ENCODE measurements around the gene TEX26. TPM values are rescaled to one million over a fixed set of nuclear protein-coding genes. Genes with fewer than 3 reads are reported as not detected.

TEX26 gene
- total and polyA plus RNA-seq, 4 experiments from 2014 or later = not detected

DNA sequence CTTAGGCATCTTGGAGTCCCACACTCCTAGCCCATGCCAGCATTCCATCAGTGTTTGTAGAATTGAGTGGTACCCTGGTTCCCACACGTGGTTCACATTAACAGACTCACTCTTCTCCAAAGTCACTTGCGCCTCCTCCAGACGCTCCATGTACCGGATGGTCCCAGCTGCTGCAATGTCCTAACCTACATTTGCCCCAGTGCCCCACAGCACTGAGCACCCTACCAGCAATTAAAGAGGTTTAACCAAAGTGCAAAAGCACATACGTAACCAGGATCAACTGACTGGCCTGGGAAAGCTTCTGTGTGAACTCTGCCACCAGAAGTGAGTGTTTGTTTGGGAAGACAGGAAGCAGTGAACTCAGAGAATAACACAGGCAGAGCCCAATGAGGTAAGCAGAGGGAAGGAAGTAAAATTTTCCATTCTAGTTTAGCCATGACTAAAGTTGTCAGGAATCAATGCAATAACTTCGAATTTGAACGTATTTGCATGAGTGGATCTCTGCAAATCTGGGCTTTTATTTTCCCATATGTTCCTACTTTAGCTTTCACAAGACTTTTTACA, 33.7 kb upstream of the TEX26 start:
- Histone ChIP-seq H3K36me3 (ENCODE audit: insufficient read depth, low read length) (no peaks in the 10 kb centered on the region), H3K27me3 (ENCODE audit: insufficient read depth, low read length) (no peaks in the 10 kb centered on the region), H3K4me1 (ENCODE audit: insufficient read depth, low read length) (no peaks in the 10 kb centered on the region), H3K27ac (ENCODE audit: low read depth, low read length) (no peak overlapping the region), H3K9me3 (ENCODE audit: control insufficient read depth in 1 of 2, low read length in 2 of 2) (no peaks in the 10 kb centered on the region), H3K4me3 (ENCODE audit: low read length in 2 of 2) (no peak overlapping the region)
- Mint-ChIP-seq H3K9me3 (peaks cover 0 to 3% (median 0%) of the 10 kb centered on the region in 8 donors), H3K4me3 (no peak overlapping the region), H3K27ac (no peak overlapping the region), H3K36me3 (no peaks in the 10 kb centered on the region), H3K4me1 (peaks cover 0 to 13% (median 3%) of the 10 kb centered on the region in 4 donors), H3K27me3 (peaks cover 20 to 46% of the 10 kb centered on the region in 2 donors)
- DNase-seq = no peak
- ChIA-PET CTCF (ENCODE audit: partially characterized antibody) (no interaction called here), POLR2A (ENCODE audit: partially characterized antibody) (no interaction called here)
- intact Hi-C loops (cut with micrococcal nuclease) = no loop called here

GRCh38 chr13:30900436-30900835, 32.0 kb upstream of the TEX26 start:
- Mint-ChIP-seq H3K4me1 (peaks cover 3 to 14% (median 3%) of the 10 kb centered on the region in 4 donors), H3K27ac (peak overlapping the region in 1 of 7 donors; percentile 78), H3K9me3 (peaks cover 0 to 4% (median 0%) of the 10 kb centered on the region in 8 donors), H3K27me3 (peaks cover 34 to 62% of the 10 kb centered on the region in 2 donors), H3K4me3 (no peak overlapping the region), H3K36me3 (no peaks in the 10 kb centered on the region)
- DNase-seq = no peak
- POLR2A ChIA-PET (ENCODE audit: partially characterized antibody) = no interaction called here
- Histone ChIP-seq H3K9me3 (ENCODE audit: control insufficient read depth in 1 of 2, low read length in 2 of 2) (no peaks in the 10 kb centered on the region), H3K4me1 (ENCODE audit: insufficient read depth, low read length) (no peaks in the 10 kb centered on the region), H3K27me3 (ENCODE audit: insufficient read depth, low read length) (no peaks in the 10 kb centered on the region), H3K27ac (ENCODE audit: low read depth, low read length) (no peak overlapping the region), H3K4me3 (ENCODE audit: low read length in 2 of 2) (no peak overlapping the region), H3K36me3 (ENCODE audit: insufficient read depth, low read length) (no peaks in the 10 kb centered on the region)
- intact Hi-C loops (cut with micrococcal nuclease) = no loop called here
- CTCF ChIA-PET (ENCODE audit: partially characterized antibody) = interaction anchor here (1.2 kb wide), 1 partner anchor 10 kb away, joined by 3 read pairs; no protein-coding TSS in a partner anchor

- H3K4me1 ChIP-seq (ENCODE audit: insufficient read depth, low read length) = no peaks in the 10 kb centered on the region
- Mint-ChIP-seq H3K27ac (peak overlapping the region in 1 of 7 donors; percentile 22), H3K4me1 (peaks cover 5 to 17% (median 6%) of the 10 kb centered on the region in 4 donors), H3K9me3 (peaks cover 0 to 5% (median 0%) of the 10 kb centered on the region in 8 donors), H3K27me3 (peaks cover 38 to 65% of the 10 kb centered on the region in 2 donors), H3K36me3 (no peaks in the 10 kb centered on the region), H3K4me3 (no peak overlapping the region)
- no peaks in the 10 kb centered on the region for H3K27me3 ChIP-seq (ENCODE audit: insufficient read depth, low read length)
- ChIA-PET CTCF (ENCODE audit: partially characterized antibody) (interaction anchor here (1.2 kb wide), 1 partner anchor 9 kb away, joined by 3 read pairs; no protein-coding TSS in a partner anchor), POLR2A (ENCODE audit: partially characterized antibody) (no interaction called here)
- H3K9me3 ChIP-seq (ENCODE audit: control insufficient read depth in 1 of 2, low read length in 2 of 2) = no peaks in the 10 kb centered on the region
- no peak for DNase-seq
- H3K4me3 ChIP-seq (ENCODE audit: low read length in 2 of 2) = no peak overlapping the region
- no peak overlapping the region for H3K27ac ChIP-seq (ENCODE audit: low read depth, low read length)
- intact Hi-C loops (cut with micrococcal nuclease) = no loop called here
- no peaks in the 10 kb centered on the region for H3K36me3 ChIP-seq (ENCODE audit: insufficient read depth, low read length)
Measured at GRCh38 chr13:30900952-30901749, 31.3 kb upstream of the TEX26 start.

DNA sequence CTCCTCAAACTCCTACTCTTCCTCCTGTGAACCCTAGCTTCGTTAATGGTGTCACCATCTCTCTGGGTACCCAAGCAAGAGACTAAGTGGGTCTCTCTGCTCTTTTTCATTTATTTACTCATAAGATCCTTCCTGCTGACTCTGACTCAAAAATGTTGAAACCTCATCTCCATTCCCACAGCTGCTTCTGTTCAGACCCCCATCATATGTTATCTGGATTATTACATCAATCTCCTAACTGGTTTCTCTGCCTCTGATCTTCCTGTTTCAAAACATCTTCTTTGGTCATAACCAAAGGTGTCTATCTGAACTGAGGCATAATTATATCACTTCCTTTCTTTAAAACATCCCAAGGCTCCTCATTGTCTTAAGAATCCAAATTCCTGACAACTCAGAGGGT, 28.4 kb upstream of the TEX26 start:
- Mint-ChIP-seq H3K9me3 (peaks cover 0 to 5% (median 0%) of the 10 kb centered on the region in 8 donors), H3K27me3 (peaks cover 52 to 63% of the 10 kb centered on the region in 2 donors), H3K4me1 (peaks cover 7 to 24% (median 14%) of the 10 kb centered on the region in 4 donors), H3K4me3 (no peak overlapping the region), H3K27ac (no peak overlapping the region), H3K36me3 (no peaks in the 10 kb centered on the region)
- no peak overlapping the region for H3K27ac ChIP-seq (ENCODE audit: low read depth, low read length)
- peaks cover 9% of the 10 kb centered on the region for H3K27me3 ChIP-seq (ENCODE audit: insufficient read depth, low read length)
- H3K4me1 ChIP-seq (ENCODE audit: insufficient read depth, low read length) = peaks cover 6% of the 10 kb centered on the region
- H3K9me3 ChIP-seq (ENCODE audit: control insufficient read depth in 1 of 2, low read length in 2 of 2) = no peaks in the 10 kb centered on the region
- no peaks in the 10 kb centered on the region for H3K36me3 ChIP-seq (ENCODE audit: insufficient read depth, low read length)
- ChIA-PET CTCF (ENCODE audit: partially characterized antibody) (no interaction called here), POLR2A (ENCODE audit: partially characterized antibody) (no interaction called here)
- intact Hi-C loops (cut with micrococcal nuclease) = no loop called here
- DNase-seq = no peak
- no peak overlapping the region for H3K4me3 ChIP-seq (ENCODE audit: low read length in 2 of 2)

DNA sequence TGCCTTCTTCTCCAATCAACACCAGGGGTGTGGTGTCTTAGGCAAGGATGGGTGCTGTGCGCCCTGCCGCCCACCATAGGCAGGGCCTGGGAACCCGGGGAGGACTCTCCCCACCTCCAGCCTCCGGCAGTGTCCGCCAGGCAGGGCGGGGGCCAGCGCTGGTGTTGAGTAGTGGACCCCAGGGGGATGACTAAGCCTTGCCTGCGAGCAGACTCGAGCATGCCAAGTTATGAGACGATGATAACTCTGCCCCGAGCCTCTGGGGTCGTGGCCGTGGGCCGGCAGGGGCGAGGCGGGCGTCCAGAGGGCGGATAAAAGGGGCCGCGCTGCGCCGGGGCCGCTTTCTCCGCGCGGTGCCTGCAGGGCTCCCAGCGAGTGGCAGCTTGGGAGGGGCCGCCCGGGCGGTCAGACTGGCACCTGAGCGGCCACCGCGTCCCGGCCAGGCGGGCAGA, 26.5 kb upstream of the TEX26 start, which contains the start of gene MEDAG:
MEDAG (plus strand) TSS at position 340 of the 452 bp plus-strand sequence. CDS start 245 bp downstream, outside the sequence.
- no peaks in the 10 kb centered on the region for H3K36me3 ChIP-seq (ENCODE audit: insufficient read depth, low read length)
- H3K4me3 ChIP-seq (ENCODE audit: low read length in 2 of 2) = no peak within 1 kb of the TSS
- H3K4me1 ChIP-seq (ENCODE audit: insufficient read depth, low read length) = peaks cover 6% of the 10 kb centered on the region
- no peak within 1 kb of the TSS for H3K27ac Mint-ChIP-seq
- no peak for DNase-seq
- H3K27me3 Mint-ChIP-seq = peaks cover 52 to 53% of the 10 kb centered on the region in 2 donors
- no peaks in the 10 kb centered on the region for H3K9me3 ChIP-seq (ENCODE audit: control insufficient read depth in 1 of 2, low read length in 2 of 2)
- peaks cover 4 to 17% (median 13%) of the 10 kb centered on the region in 4 donors for H3K4me1 Mint-ChIP-seq
- H3K4me3 Mint-ChIP-seq = peak within 1 kb of the TSS in 4 of 8 donors; percentile 9 to 22 (median 16)
- ChIA-PET CTCF (ENCODE audit: partially characterized antibody) (no interaction called here), POLR2A (ENCODE audit: partially characterized antibody) (no interaction called here)
- intact Hi-C loops (cut with micrococcal nuclease) = no loop called here
- H3K36me3 Mint-ChIP-seq = no peaks in the 10 kb centered on the region
- no peak within 1 kb of the TSS for H3K27ac ChIP-seq (ENCODE audit: low read depth, low read length)
- peaks cover 9% of the 10 kb centered on the region for H3K27me3 ChIP-seq (ENCODE audit: insufficient read depth, low read length)
- peaks cover 0 to 5% (median 0%) of the 10 kb centered on the region in 8 donors for H3K9me3 Mint-ChIP-seq

DNA sequence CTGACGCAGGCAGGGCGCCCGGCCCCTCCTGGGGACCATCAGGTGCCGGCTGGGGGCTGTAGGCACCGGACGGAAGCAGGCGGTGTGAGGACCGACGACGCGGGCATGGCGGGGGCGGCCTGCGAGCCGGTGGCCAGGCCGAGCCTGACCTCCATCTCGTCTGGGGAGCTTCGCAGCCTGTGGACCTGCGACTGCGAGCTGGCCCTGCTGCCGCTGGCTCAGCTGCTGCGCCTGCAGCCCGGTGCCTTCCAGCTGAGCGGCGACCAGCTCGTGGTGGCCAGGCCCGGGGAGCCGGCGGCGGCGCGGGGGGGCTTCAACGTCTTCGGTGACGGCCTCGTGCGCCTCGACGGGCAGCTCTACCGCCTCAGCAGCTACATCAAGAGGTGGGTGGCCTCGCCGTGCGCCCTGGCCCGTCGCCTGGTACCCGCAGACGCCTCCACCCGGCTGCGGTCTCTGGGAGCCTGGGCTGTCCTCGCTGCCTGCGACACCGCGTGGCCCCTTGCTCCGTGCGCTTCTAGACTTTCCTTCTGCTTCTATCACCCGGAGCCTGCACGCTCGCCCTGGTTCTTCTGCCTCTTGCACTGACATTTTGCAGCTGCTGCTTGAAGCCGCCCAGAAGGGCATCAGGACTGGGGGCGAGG, 25.9 kb upstream of the TEX26 start:
- no peaks in the 10 kb centered on the region for H3K36me3 ChIP-seq (ENCODE audit: insufficient read depth, low read length)
- H3K4me3 ChIP-seq (ENCODE audit: low read length in 2 of 2) = no peak overlapping the region
- peaks cover 6% of the 10 kb centered on the region for H3K4me1 ChIP-seq (ENCODE audit: insufficient read depth, low read length)
- H3K9me3 ChIP-seq (ENCODE audit: control insufficient read depth in 1 of 2, low read length in 2 of 2) = no peaks in the 10 kb centered on the region
- intact Hi-C loops (cut with micrococcal nuclease) = no loop called here
- Mint-ChIP-seq H3K4me1 (peaks cover 4 to 17% (median 12%) of the 10 kb centered on the region in 4 donors), H3K27me3 (peaks cover 50 to 51% of the 10 kb centered on the region in 2 donors), H3K36me3 (no peaks in the 10 kb centered on the region), H3K27ac (no peak overlapping the region), H3K4me3 (peak overlapping the region in 1 of 8 donors; percentile 7), H3K9me3 (peaks cover 0 to 5% (median 0%) of the 10 kb centered on the region in 8 donors)
- no peak for DNase-seq
- H3K27me3 ChIP-seq (ENCODE audit: insufficient read depth, low read length) = peaks cover 9% of the 10 kb centered on the region
- POLR2A ChIA-PET (ENCODE audit: partially characterized antibody) = no interaction called here
- no peak overlapping the region for H3K27ac ChIP-seq (ENCODE audit: low read depth, low read length)
- CTCF ChIA-PET (ENCODE audit: partially characterized antibody) = no interaction called here

Measured in CD4-positive, alpha-beta memory T cell (primary cell).